Activated T-cell treated with anti-CD3 and anti-CD28 coated beads, Interleukin-2, amount 50 U/mL, for 72 hours (primary cell): ENCODE measurements around the gene CCSER2. TPM values are rescaled to one million over a fixed set of nuclear protein-coding genes. Genes with fewer than 3 reads are reported as not detected.
A peak's percentile ranks its signal among the peaks of the same experiment; 100 is the strongest.
"Not testable (repeated sequence)": the region's sequence is repeated elsewhere in the genome, so short reads cannot be mapped to it uniquely, and the experiment has no call there.

ENCODE experiments used
- ATAC-seq, 2 donors: fragments of 150-1000 bp; cut with Tn5 transposase; replicated peaks in 1 of 2; 2 replicates each; pipeline ENCODE4 v1.10.0; 2021; ENCODE audit warnings: moderate library complexity in 2 of 2, mild to moderate bottlenecking in 1 of 2
- DNase-seq, 2 donors: peaks; one replicate each; pipeline ENCODE4 v3.0.0; 2021 to 2022; ENCODE audit warnings: mixed read lengths in 1 of 2
- H3K27ac Mint-ChIP-seq: one replicate; pipeline ENCODE4 v1.8.0; 2022; ENCODE audit warnings: mild to moderate bottlenecking, moderate library complexity, mixed read lengths
- H3K27me3 Mint-ChIP-seq: one replicate; pipeline ENCODE4 v1.8.0; 2022; ENCODE audit warnings: low read depth, mixed read lengths
- H3K36me3 Mint-ChIP-seq, 2 donors: one replicate each; pipeline ENCODE4 v1.8.0; 2022; ENCODE audit warnings: mixed read lengths in 2 of 2, mild to moderate bottlenecking in 1 of 2; ENCODE audit not compliant: insufficient read depth in 2 of 2
- H3K4me1 Mint-ChIP-seq: one replicate; pipeline ENCODE4 v1.8.0; 2022; ENCODE audit warnings: low read depth, mixed read lengths
- H3K4me3 Mint-ChIP-seq, 2 donors: one replicate each; pipeline ENCODE4 v1.8.0; 2022; ENCODE audit warnings: mild to moderate bottlenecking in 2 of 2, mixed read lengths in 2 of 2, moderate library complexity in 2 of 2
- H3K9me3 Mint-ChIP-seq, 2 donors: one replicate each; pipeline ENCODE4 v1.8.0; 2022; ENCODE audit warnings: mixed read lengths in 2 of 2
- total RNA-seq, 2 donors: library from RNA; stranded (reverse); gene quantifications; one replicate each; pipeline ENCODE4 v1.2.3, GENCODE V29; 2022

The CCSER2 gene
- total RNA-seq, 2 donors from 2014 or later = 93.7 to 99.1 TPM

DNA sequence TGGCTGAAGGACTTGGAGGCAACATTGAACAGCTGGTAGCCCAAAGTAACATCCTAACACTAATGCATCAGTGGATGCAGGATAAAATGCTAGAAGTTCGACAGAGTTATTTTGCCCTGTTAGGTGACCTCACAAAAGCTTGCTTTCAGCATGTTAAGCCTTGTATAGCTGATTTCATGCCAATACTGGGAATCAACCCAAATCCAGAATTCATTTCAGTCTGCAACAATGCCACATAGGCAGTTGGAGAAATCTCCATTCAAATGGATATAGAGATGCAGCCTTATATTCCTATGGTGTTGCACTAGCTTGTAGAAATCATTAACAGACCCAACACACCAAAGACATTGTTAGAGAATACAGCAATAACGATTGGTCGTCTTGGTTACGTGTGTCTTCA, 62.9 kb downstream of the CCSER2 start:
- Mint-ChIP-seq H3K27ac (no peak overlapping the region), H3K9me3 (peaks cover 0 to 2% of the 10 kb centered on the region in 2 donors), H3K4me3 (no peak overlapping the region), H3K27me3 (no peaks in the 10 kb centered on the region), H3K4me1 (peaks cover 21% of the 10 kb centered on the region), H3K36me3 (peaks cover 5 to 16% of the 10 kb centered on the region in 2 donors)
- no peak for DNase-seq
- no peak for ATAC-seq

DNA sequence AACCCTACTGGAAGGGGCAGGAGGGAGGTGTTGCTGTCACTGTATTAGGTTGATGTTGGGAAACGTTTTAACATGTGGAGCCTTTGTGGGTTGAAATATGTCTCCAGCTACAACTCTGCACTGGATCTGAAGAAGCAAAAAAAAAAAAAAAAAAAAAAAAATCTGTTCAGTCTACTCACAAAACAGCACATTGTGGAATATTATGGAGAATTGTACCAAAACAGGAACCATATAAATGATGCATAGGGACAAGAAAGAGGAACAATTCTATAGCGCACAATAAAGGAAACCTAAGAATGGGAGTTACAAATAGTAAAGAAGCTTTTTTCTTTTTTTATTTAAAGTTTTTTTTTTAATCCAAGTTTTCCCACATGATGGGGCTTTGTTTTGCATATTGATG, 63.8 kb downstream of the CCSER2 start:
- DNase-seq (no peak), ATAC-seq (no peak)
- Mint-ChIP-seq H3K9me3 (peaks cover 0 to 2% of the 10 kb centered on the region in 2 donors), H3K4me3 (no peak overlapping the region), H3K27ac (no peak overlapping the region), H3K36me3 (peaks cover 5 to 18% of the 10 kb centered on the region in 2 donors), H3K4me1 (peaks cover 21% of the 10 kb centered on the region), H3K27me3 (no peaks in the 10 kb centered on the region)

DNA sequence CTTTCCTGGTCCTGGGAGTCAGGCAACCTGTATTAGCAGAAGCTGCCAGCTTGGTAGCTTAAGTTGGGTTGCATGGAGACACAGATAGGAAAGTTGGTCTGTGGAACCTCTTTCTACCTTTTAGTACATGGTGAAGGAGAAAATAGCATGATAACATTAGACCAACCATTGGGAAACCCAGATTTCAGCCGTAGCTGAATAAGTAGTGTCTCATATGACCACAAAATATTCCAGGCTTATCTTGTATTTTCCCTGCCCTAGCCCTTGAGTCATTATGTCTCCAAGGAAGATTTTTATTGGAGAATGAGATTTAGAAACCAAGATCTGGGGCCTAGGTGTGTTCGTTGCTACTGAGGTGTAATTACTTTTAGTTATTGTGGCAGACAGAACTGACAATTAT, 67.2 kb downstream of the CCSER2 start:
- Mint-ChIP-seq H3K36me3 (peaks cover 4 to 36% of the 10 kb centered on the region in 2 donors), H3K27me3 (no peaks in the 10 kb centered on the region), H3K4me1 (peaks cover 21% of the 10 kb centered on the region), H3K9me3 (peaks cover 2% of the 10 kb centered on the region in 2 donors), H3K27ac (no peak overlapping the region), H3K4me3 (no peak overlapping the region)
- DNase-seq (no peak), ATAC-seq (no peak)

DNA sequence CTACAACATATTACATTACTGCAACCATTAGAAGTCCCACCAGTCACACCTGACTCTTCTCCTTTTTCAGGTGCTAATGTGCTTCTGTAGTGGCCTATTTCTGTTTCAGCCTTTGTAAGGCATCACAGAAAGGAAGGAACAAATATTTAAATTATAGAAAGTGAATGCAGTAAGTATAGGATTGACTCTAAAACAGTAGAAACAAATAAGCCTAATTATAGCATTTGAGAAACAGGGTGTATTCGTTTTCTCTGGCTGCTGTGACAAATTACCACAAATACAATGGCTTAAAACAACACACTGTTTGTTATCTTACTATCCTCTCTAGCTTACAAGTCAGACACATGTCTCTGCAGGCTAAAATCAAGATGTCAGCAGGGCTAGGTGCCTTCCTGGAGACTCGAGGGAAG, 69.4 kb downstream of the CCSER2 start:
- Mint-ChIP-seq H3K36me3 (peaks cover 4 to 40% of the 10 kb centered on the region in 2 donors), H3K4me3 (no peak overlapping the region), H3K4me1 (peaks cover 13% of the 10 kb centered on the region), H3K9me3 (peaks cover 2% of the 10 kb centered on the region in 2 donors), H3K27ac (no peak overlapping the region), H3K27me3 (no peaks in the 10 kb centered on the region)
- DNase-seq = no peak
- no peak for ATAC-seq

DNA sequence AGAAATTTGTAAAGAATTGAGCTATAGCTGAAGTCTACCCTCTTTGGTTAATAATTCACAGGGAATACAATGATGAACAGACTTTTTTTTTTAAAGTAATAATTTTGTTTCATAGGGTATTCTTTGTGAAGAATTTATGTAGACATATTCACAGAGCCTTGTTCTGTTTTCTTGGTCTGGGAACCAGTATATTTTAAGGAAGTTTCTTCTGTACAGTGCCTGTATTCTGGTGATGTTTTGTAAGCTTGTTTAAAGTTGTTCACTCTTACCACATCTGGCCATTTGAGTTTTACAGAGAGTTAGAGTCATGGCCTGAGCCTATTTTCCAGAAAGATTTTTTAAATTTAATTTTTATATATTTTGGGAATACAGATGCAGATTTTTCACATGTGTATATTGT, 70.3 kb downstream of the CCSER2 start:
- peaks cover 5% of the 10 kb centered on the region for H3K4me1 Mint-ChIP-seq
- H3K27me3 Mint-ChIP-seq = no peaks in the 10 kb centered on the region
- H3K36me3 Mint-ChIP-seq = peaks cover 4 to 40% of the 10 kb centered on the region in 2 donors
- H3K9me3 Mint-ChIP-seq = peaks cover 2% of the 10 kb centered on the region in 2 donors
- ATAC-seq (no peak), DNase-seq (no peak)
- H3K4me3 Mint-ChIP-seq = no peak overlapping the region
- H3K27ac Mint-ChIP-seq = no peak overlapping the region

DNA sequence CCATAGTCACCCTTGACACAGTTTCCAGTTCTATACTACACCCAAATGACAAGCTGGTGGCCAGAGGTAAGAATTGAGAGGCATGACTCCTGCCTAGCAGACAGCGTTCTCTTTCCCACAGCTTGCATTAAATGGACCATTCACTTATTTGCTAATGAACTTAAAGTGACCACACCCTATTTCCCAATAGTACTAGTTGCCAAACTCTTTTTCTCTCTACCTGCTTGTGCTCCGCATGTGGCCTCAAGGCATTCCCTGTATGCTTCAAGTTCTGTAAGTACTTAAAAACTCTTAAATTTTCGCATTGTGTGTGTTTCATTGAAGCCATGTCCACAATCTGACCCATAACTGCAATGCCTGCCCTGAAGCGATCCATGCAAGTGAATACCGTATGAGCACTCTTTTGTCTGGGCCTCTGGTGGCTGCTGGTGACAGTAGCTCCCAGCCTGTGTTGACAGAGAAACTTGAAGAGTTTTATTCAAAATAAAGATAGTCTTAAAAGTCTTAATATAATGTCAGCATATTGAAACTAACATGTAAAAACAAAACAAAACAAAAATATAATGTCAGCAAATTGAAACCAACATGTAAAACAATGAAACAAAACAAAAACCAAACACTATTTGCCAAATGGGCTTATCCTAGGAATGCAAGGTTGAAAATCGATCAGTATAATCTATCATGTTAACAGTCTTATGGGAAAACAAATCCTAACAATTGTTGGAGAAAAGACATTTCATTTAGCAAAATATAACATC, 73.6 kb downstream of the CCSER2 start:
- peaks cover 0 to 2% of the 10 kb centered on the region in 2 donors for H3K9me3 Mint-ChIP-seq
- H3K4me1 Mint-ChIP-seq = peaks cover 20% of the 10 kb centered on the region
- H3K36me3 Mint-ChIP-seq = peaks cover 1 to 35% of the 10 kb centered on the region in 2 donors
- no peak overlapping the region for H3K27ac Mint-ChIP-seq
- H3K4me3 Mint-ChIP-seq = no peak overlapping the region
- DNase-seq (no peak), ATAC-seq (no peak)
- no peaks in the 10 kb centered on the region for H3K27me3 Mint-ChIP-seq

DNA sequence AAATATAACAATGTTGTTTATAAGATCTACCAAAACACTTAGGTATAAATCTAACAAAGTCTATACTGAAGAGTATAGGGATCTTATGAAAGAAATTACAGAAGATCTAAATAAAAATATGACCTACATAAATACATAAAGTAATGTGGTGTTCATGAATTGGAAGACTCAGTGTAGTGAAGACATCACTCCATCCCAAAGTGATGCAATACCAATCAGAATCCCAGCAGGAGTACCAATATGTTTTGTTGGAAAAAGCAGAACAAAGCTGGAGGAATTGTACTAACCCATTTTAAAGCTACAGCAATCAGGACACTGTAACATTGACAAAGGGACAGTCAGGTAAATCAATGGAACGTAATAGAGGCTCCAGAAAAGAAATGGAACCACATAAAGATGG, 76.4 kb downstream of the CCSER2 start:
- no peak for DNase-seq
- Mint-ChIP-seq H3K27me3 (no peaks in the 10 kb centered on the region), H3K4me3 (no peak overlapping the region), H3K9me3 (peaks cover 0 to under 1% of the 10 kb centered on the region in 2 donors), H3K36me3 (peaks cover 6 to 20% of the 10 kb centered on the region in 2 donors), H3K4me1 (peaks cover 24% of the 10 kb centered on the region), H3K27ac (no peak overlapping the region)
- ATAC-seq = no peak

DNA sequence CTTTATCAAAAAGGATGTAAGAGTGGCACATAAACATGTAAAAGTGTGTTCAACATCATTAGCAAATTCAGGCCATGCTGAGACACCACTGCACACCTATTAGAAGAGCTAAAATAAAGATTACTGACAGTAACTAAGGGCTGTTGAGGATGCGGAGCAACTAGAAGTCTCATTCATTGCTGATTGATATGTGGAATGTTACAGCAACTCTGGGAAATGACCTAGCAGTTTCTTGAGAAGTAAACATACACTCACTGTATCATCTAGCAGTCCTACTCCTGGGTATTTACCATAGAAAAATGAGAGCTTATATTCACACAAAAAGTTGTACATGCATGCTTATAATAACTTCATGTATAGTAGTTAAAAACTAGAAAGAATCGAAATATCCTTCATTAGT, 77.3 kb downstream of the CCSER2 start:
- H3K36me3 Mint-ChIP-seq = peaks cover 12 to 19% of the 10 kb centered on the region in 2 donors
- H3K4me3 Mint-ChIP-seq = peak overlapping the region in 1 of 2 donors; percentile 38
- peaks cover 0 to 3% of the 10 kb centered on the region in 2 donors for H3K9me3 Mint-ChIP-seq
- H3K27ac Mint-ChIP-seq = peak overlapping the region; percentile 91
- H3K27me3 Mint-ChIP-seq = no peaks in the 10 kb centered on the region
- peaks cover 24% of the 10 kb centered on the region for H3K4me1 Mint-ChIP-seq
- ATAC-seq (peak in 1 of 2 donors; percentile 60), DNase-seq (no peak)

DNA sequence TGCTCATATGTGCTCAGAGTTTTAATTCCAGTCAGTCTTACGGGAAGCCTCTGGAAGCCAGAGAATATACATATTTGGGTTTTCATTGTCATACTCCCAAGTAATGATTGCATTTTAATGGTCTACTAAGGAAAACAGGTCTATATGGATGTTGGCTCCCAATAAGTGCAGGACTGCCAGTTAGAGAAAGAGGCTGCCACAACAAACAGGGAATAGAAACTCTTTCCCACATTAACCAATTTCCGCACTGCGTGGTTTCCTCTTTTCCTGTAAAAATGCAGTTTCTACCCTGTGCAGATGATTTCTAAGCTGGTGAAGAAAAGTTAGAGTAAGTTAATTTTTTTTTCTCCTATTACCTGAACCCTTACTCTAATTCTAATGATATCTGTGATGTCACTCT, 78.2 kb downstream of the CCSER2 start:
- no peak for ATAC-seq
- H3K4me1 Mint-ChIP-seq = peaks cover 25% of the 10 kb centered on the region

DNA sequence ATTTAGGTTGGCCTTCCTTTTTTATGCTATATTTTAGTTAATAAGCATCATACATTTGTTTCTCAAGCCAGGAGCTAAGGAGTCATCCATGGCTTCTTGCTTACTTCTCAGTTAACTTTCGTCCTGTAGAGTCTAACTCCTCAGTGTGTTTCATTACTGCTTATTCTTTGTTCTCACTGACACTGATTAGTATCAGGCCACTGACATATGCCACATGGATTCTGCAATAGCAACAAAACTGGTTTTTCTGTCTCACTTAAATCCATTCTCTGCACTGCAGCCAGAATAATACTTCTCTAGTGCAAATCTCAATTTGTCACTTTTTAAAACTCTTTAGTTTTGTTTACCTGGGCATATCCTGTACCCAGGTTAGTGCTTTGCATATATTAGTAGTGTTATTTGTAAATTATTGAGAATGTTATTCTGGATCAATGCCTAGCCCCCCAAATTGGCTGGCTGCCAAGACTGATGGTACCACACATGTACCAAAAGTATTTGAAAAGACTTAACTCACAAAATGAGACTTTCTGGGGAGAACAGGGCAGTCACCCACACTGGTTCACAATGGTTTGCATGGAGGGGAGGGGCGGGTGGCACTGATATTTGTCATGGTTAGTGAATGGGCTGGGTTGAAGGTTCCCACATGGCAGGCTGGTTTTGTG, 79.1 kb downstream of the CCSER2 start:
- Mint-ChIP-seq H3K9me3 (peaks cover 8 to 16% of the 10 kb centered on the region in 2 donors), H3K4me1 (peaks cover 31% of the 10 kb centered on the region), H3K27ac (peak overlapping the region; percentile 90), H3K36me3 (peaks cover 25 to 30% of the 10 kb centered on the region in 2 donors), H3K27me3 (no peaks in the 10 kb centered on the region), H3K4me3 (no peak overlapping the region)
- DNase-seq (no peak), ATAC-seq (no peak)

More for the DNA sequence above, 78.2 kb downstream of the CCSER2 start:
- Mint-ChIP-seq H3K27ac (no peak overlapping the region), H3K9me3 (peaks cover 1 to 8% of the 10 kb centered on the region in 2 donors), H3K27me3 (no peaks in the 10 kb centered on the region), H3K4me3 (no peak overlapping the region), H3K36me3 (peaks cover 17 to 24% of the 10 kb centered on the region in 2 donors)
- no peak for DNase-seq

DNA sequence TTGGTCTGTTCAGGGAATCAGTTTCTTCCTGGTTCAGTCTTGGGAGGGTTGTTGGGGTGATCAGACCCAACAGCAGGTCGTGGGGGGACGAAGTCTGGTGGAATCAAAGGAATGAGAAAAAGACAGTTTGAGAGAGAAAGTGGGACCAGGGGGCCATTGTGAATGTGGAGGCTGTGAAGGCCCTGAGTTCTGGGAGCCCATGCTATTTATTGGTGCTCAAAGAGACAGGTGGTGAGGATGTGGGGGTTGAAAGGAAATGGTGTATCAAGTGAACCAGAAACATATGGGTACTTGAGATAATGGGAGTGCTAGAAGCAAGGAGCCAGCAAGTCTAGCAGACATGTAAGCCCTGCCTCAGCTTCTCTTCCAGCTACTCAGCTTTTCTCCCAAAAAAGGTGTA, 84.1 kb downstream of the CCSER2 start:
- H3K9me3 Mint-ChIP-seq = peaks cover 18 to 27% of the 10 kb centered on the region in 2 donors
- H3K4me1 Mint-ChIP-seq = peaks cover 7% of the 10 kb centered on the region
- H3K27me3 Mint-ChIP-seq = no peaks in the 10 kb centered on the region
- ATAC-seq = no peak
- no peak overlapping the region for H3K27ac Mint-ChIP-seq
- H3K4me3 Mint-ChIP-seq = no peak overlapping the region
- peaks cover 47 to 61% of the 10 kb centered on the region in 2 donors for H3K36me3 Mint-ChIP-seq
- no peak for DNase-seq

DNA sequence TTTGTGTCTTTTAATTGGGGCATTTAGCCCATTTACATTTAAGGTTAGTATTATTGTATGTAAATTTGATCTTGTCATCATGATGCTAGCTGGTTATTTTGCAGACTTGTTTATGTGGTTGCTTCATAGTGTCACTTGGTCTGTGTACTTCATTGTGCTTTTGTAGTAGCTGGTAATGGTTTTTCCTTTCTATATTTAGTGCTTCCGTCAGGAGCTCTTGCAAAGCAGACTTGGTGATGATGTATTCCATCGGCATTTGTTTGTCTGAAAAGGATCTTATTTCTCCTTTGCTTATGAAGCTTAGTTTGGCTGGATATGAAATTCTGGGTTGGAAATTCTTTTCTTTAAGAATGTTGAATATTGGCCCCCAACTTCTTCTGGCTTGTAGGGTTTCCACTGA, 85.7 kb downstream of the CCSER2 start:
- Mint-ChIP-seq H3K9me3 (peaks cover 18 to 27% of the 10 kb centered on the region in 2 donors), H3K36me3 (peaks cover 45 to 61% of the 10 kb centered on the region in 2 donors)
- H3K4me1 Mint-ChIP-seq, H3K27ac Mint-ChIP-seq, DNase-seq, ATAC-seq, H3K4me3 Mint-ChIP-seq, H3K27me3 Mint-ChIP-seq: not testable (repeated sequence)

DNA sequence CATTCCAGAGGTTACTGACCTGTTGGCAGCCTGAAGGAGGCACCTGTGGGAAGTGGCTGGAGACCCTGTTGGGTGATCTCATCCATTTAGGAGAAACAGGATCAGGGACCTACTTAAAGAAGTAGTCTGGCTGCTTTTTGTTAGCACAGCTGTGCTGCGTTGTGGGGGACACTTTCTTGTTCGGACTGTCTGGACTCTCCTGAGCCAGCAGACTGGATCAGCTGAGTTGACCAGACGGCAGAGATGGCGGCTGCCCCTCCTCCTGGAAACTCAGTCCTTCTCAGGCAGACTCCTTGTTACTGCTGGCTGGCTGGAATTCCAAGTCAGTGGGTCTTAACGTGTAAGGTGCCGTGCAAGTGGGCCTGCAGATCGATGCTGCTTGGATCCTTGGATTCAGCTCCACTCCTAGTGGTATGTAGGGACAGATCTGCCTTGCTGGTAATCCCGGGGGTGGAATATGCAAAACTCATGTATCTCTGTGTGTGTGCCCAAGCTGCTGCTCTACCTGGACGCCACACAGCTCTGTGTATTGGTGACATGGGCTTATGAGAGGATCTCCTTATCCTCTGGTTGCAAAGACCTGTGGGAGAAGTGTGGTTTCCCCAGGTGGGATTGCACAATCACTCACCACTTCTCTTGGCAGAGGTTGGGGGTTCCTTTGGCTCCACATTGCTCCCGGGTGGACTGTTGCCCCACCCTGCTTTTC, 87.3 kb downstream of the CCSER2 start:
- H3K4me3 Mint-ChIP-seq = no peak overlapping the region
- peaks cover 7% of the 10 kb centered on the region for H3K4me1 Mint-ChIP-seq
- H3K27ac Mint-ChIP-seq = no peak overlapping the region
- no peaks in the 10 kb centered on the region for H3K27me3 Mint-ChIP-seq
- peaks cover 53 to 70% of the 10 kb centered on the region in 2 donors for H3K36me3 Mint-ChIP-seq
- DNase-seq (no peak), ATAC-seq (no peak)
- H3K9me3 Mint-ChIP-seq = peaks cover 28 to 33% of the 10 kb centered on the region in 2 donors
